Testis (tissue), 2 donors: ENCODE measurements around the gene CLNK.

Source experiments
- CTCF ChIP-seq, 3 experiments: fragments of 450-650 bp in 2 of 3; fragments of 200-600 bp in 1 of 3; sonication (generic) in 1 of 3; IDR thresholded peaks; one replicate each; pipeline ENCODE4 v1.5.1; 2016 to 2019; ENCODE audit warnings: antibody characterized with exemption in 3 of 3, mild to moderate bottlenecking in 2 of 3, moderate library complexity in 1 of 3
- POLR2A ChIP-seq: fragments of 450-650 bp; IDR thresholded peaks from one replicate; pipeline ENCODE4 v1.6.1; 2017; ENCODE audit warnings: antibody characterized with exemption, mild to moderate bottlenecking, moderate library complexity

GRCh38 chr4:10625131-10625530, 59.4 kb downstream of the CLNK start:
- TF ChIP-seq CTCF (IDR thresholded peaks at IDR 0.05): no peak
- no peak for TF ChIP-seq POLR2A
